ENCODE results near the gene CENPM.

Gene CENPM

GRCh38 chr22:41928593-41929417 is 18.1 kb downstream of the CENPM start:
- no peak for DNase-seq

- DNase-seq: no peak
Observed at GRCh38 chr22:41927813-41928212, 19.1 kb downstream of the CENPM start.

DNA sequence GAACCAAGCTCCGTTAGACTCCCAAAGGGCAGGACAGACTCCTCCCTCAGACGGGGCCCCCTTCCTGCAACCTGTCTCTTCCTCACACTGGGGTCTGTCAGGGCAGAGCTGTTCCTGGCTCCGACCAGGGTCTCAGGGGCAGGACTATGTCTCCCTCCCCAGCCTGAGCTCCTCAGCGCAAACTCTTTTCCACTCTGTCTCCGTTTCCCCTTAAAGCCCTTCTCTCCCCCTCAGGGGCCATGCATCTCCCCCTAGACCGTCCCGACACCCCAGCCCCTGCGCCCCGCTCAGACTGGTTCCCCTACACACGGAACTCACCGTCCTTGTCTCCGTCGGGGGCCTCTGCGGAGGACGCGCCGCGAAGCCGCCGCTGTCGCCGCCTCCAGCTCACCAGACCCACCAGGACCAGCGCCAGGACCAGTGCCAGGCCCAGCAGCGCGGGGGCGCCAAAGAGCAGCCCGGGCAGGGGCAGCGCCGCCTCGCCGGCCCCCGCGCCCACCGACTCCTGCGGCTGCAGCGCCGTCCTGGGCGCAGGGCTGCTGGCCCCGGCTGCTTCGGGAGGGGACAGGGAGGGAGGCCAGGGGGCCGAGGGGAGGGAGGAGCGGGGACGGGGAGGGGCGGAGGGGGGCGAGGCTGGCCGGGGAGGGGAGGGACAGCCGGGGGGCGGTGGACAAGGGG is 21.0 kb downstream of the CENPM start:
- DNase-seq: peak; percentile 84

- DNase-seq: no peak
Observed at GRCh38 chr22:41923595-41924276, 23.2 kb downstream of the CENPM start.

GRCh38 chr22:41922940-41923594 is 23.9 kb downstream of the CENPM start:
- no peak for DNase-seq

- no peak for DNase-seq
Observed at GRCh38 chr22:41922328-41922727, 24.6 kb downstream of the CENPM start.

- DNase-seq: no peak
Observed at GRCh38 chr22:41920271-41920976, 26.5 kb downstream of the CENPM start.

DNA sequence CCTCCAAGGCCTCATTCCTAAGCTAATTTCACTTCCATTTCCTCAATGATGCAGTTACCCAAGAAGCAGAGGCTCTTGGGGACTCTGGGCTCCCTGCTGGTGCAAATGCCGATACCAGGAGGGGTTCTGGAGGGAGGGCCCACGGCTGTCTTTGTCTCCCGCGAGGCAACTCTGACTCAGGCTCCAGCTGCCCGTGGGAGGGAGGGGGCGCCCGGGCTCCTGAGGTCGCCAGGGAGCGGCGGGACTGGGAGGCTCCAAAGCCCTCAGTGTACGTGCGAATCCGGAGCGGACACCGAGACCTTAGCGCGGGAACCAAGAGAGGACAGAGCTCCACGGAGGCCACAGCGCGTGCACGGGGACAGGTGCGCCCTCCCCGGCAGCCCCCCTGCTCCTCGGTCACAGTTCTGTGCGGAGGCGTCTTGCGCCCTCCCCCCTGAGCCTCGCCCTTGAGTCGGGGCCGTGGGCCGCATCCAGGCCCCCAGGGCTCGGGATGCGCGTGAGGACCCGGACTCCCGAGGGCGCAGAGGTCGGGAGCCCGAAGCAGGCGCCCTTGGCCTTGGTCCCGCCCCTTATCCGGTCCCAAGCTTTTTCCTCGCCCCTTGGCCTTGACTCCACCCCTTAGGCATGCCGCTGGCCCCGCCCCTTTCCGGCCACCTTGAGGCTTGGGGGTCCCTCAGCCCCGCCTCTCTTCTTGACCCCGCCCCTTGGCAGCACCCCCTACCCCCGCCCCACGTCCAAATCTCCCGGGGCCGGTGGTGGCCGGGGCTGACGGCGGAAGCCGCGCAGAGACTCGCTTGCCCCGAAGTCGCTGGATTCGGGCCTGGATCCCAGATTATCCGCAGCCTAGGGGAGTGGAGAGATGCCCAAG is 27.4 kb downstream of the CENPM start:
- peak; percentile 62 for DNase-seq

- DNase-seq: peak; percentile 43
Observed at GRCh38 chr22:41917903-41918791, 28.8 kb downstream of the CENPM start.

GRCh38 chr22:41917375-41917902 is 29.5 kb downstream of the CENPM start:
- no peak for DNase-seq

GRCh38 chr22:41916745-41917358 is 30.1 kb downstream of the CENPM start:
- no peak for DNase-seq

- DNase-seq: no peak
Observed at GRCh38 chr22:41915786-41916493, 31.0 kb downstream of the CENPM start.

- DNase-seq: peak; percentile 69
Observed at GRCh38 chr22:41915035-41915785, 31.7 kb downstream of the CENPM start, which contains the start of gene SHISA8. SHISA8 (minus strand) TSS chr22:41915074; CDS start chr22:41914667, 407 bp downstream.

DNA sequence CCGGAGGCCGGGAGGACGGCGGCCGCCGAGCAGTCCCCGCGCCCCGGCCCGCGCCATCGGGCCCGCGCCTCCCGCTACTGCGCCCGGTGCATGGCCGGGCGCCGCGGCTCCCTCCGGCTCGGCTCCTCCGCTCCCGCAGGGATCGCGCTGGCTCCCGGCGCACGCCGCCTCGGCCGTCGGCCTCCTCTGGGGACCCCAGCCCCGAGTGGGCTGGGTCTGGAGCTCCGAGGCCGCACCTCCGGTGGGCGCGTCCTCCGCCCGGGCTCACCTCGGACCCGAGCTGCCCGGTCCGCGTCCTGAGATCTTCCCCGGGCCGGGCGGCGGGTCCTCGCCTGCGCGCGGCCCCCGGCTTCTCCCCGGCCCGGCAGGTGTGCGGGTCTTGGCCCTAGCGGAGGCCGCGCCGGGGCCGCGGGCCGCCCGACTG is 32.3 kb downstream of the CENPM start:
- no peak for DNase-seq

DNA sequence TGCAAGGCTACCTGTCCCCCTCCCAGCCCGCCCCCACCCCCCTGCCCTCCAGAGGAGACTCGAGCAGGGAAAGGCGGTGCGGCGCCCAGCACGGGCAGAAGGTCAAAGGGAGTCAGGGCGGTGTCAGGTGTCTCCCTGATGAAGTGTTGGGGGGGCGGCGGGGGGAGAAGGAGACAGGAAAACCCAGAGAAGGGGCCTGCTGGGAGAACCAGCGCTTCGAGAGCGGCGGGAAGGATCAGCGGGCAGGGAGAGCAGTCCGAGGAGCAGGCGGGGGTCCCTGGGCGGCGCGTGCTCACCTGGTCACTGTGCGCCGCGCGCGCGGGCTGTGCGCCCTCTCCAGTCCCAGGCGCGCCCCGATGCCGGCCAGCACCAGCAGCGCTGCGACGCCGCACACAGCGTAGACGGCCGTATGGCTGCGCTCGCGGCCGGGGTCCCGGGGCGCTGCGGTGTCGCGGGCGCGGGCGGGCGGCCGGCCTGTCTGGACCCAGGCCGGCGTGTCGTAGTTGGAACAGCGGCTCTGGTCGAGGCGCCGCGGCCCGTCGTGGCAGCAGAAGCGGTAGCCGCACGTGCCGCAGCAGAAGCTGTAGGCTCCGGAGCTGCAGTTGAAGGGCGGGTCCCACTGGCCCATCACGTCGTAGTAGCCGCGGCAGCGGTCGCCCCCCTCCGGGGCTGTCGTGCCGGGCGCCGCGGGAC is 33.0 kb downstream of the CENPM start:
- DNase-seq: no peak

DNA sequence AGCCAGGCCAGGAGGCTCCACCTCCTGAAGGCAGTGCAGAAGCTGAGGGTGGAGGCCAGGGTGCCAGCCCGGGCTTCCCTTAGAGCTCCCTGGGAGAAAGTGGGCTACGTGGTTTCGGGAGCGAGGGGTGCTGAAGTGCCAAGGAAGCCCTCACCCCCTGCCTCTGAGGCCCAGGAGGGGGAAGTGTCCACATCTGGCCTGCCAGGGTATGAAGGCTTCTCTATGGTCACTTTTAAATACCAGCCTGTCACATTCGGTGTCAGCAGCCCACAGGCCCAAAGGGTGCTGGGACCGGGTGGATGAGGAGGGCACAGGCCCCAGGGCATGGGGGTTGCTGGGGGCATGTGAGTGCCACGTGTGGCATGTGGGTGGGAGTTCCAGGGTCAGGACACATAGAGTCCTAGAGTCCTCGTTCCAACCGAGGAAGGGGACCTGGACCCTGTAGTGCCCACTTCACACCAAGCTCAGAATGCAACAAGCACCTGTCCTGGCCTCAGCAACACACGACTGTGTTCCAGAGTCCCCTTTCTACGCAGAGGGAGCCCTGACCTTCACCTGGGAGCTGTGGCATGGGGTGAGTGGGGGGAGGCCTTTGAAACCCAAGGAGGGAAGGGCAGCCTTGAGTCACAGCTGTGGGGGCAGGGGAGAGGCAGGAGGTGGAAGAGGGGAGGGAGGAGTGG is 33.8 kb downstream of the CENPM start:
- no peak for DNase-seq

Measured in stimulated activated CD4-positive, alpha-beta T cell treated with anti-CD3 and anti-CD28 coated beads, Interleukin-15, amount 100 ng/mL, for 24 hours (primary cell).